Measurements from ENCODE around the gene STRIP2. TPM values are rescaled to one million over a fixed set of nuclear protein-coding genes. Genes with fewer than 3 reads are reported as not detected.
A peak's percentile ranks its signal among the peaks of the same experiment; 100 is the strongest.
"Not testable (repeated sequence)": the region's sequence is repeated elsewhere in the genome, so short reads cannot be mapped to it uniquely, and the experiment has no call there.

Gene STRIP2
- total and polyA plus RNA-seq, 2 experiments from 2014 or later = 4.7 to 10.6 TPM

GRCh38 chr7:129523924-129524323, 89.7 kb downstream of the STRIP2 start:
- Mint-ChIP-seq H3K27ac (no peak overlapping the region), H3K4me3 (no peak overlapping the region), H3K27me3 (ENCODE audit: insufficient read depth, low read depth, poor library complexity) (peaks cover 16% of the 10 kb centered on the region), H3K9me3 (no peaks in the 10 kb centered on the region; the same call in 2 of the 3 replicates), H3K4me1 (peaks cover 26% of the 10 kb centered on the region), H3K36me3 (ENCODE audit: low read depth) (no peaks in the 10 kb centered on the region)
- H2AFZ ChIP-seq = no peak overlapping the region
- H3K4me1 ChIP-seq (ENCODE audit: insufficient read depth) = peaks cover 8% of the 10 kb centered on the region
- no peak overlapping the region for H3K4me2 ChIP-seq
- 0 out of 2 replicates have a peak, but pooled peaks cover 3% of the 10 kb centered on the region for H3F3A ChIP-seq (replicated peaks; ENCODE audit: low read depth)
- DNase-seq (ENCODE audit: low spot score) = no peak
- no peaks in the 10 kb centered on the region for H3K27me3 ChIP-seq (ENCODE audit: insufficient read depth)
- H3K9me2 ChIP-seq (ENCODE audit: insufficient read depth) = no peaks in the 10 kb centered on the region; the same call in 1 of the 2 replicates
- no peaks in the 10 kb centered on the region for H3K79me2 ChIP-seq (replicated peaks; ENCODE audit: insufficient read depth)
- H3K27ac ChIP-seq (ENCODE audit: low read depth) = no peak overlapping the region
- H3K36me3 ChIP-seq (ENCODE audit: insufficient read depth) = no peaks in the 10 kb centered on the region
- TF ChIP-seq ZNF114 (CRISPR knock-in tag; IDR thresholded peaks at IDR 0.05) (no peak), EZH2 (IDR thresholded peaks at IDR 0.05; ENCODE audit: low read depth, unreplicated experiment) (no peak)
- no peak overlapping the region for H3K4me3 ChIP-seq
- H4K20me1 ChIP-seq (replicated peaks; ENCODE audit: insufficient read depth) = no peaks in the 10 kb centered on the region
- ATAC-seq = no peak

GRCh38 chr7:129524405-129524804, 90.2 kb downstream of the STRIP2 start:
- H3K27ac Mint-ChIP-seq; H3K79me2 ChIP-seq (replicated peaks; ENCODE audit: insufficient read depth); H3K4me2 ChIP-seq; H3K9me2 ChIP-seq (ENCODE audit: insufficient read depth); H3K36me3 Mint-ChIP-seq (ENCODE audit: low read depth); H3K27me3 ChIP-seq (ENCODE audit: insufficient read depth); H3K4me1 ChIP-seq (ENCODE audit: insufficient read depth); H3F3A ChIP-seq (replicated peaks; ENCODE audit: low read depth); H3K9me3 Mint-ChIP-seq; H3K4me3 ChIP-seq; DNase-seq (ENCODE audit: low spot score); H3K4me3 Mint-ChIP-seq; H3K27ac ChIP-seq (ENCODE audit: low read depth); H2AFZ ChIP-seq; ATAC-seq; H3K36me3 ChIP-seq (ENCODE audit: insufficient read depth); H4K20me1 ChIP-seq (replicated peaks; ENCODE audit: insufficient read depth): not testable (repeated sequence)
- Mint-ChIP-seq H3K4me1 (peaks cover 24% of the 10 kb centered on the region), H3K27me3 (ENCODE audit: insufficient read depth, low read depth, poor library complexity) (peaks cover 16% of the 10 kb centered on the region)

GRCh38 chr7:129525225-129525862, 91.1 kb downstream of the STRIP2 start:
- Histone ChIP-seq H3K4me2 (no peak overlapping the region), H3K9me2 (ENCODE audit: insufficient read depth) (no peaks in the 10 kb centered on the region; the same call in 1 of the 2 replicates), H3K27ac (ENCODE audit: low read depth) (no peak overlapping the region), H3K36me3 (ENCODE audit: insufficient read depth) (no peaks in the 10 kb centered on the region), H3K79me2 (replicated peaks; ENCODE audit: insufficient read depth) (no peaks in the 10 kb centered on the region), H3F3A (replicated peaks; ENCODE audit: low read depth) (0 out of 2 replicates have a peak, but pooled peaks cover 3% of the 10 kb centered on the region), H4K20me1 (replicated peaks; ENCODE audit: insufficient read depth) (no peaks in the 10 kb centered on the region), H3K27me3 (ENCODE audit: insufficient read depth) (no peaks in the 10 kb centered on the region), H2AFZ (peak overlapping the region; percentile 81), H3K4me1 (ENCODE audit: insufficient read depth) (peaks cover 4% of the 10 kb centered on the region; the same call in 1 of the 2 replicates), H3K4me3 (no peak overlapping the region)
- DNase-seq (ENCODE audit: low spot score) = no peak
- Mint-ChIP-seq H3K4me3 (no peak overlapping the region; the same call in 2 of the 3 replicates), H3K27me3 (ENCODE audit: insufficient read depth, low read depth, poor library complexity) (peaks cover 16% of the 10 kb centered on the region), H3K4me1 (peaks cover 18% of the 10 kb centered on the region), H3K36me3 (ENCODE audit: low read depth) (no peaks in the 10 kb centered on the region), H3K27ac (no peak overlapping the region), H3K9me3 (no peaks in the 10 kb centered on the region; the same call in 2 of the 3 replicates)
- ATAC-seq = no peak
- TF ChIP-seq REST (IDR thresholded peaks at IDR 0.05; ENCODE audit: unreplicated experiment) = no peak
- TF ChIP-seq ETS1 (IDR thresholded peaks at IDR 0.05) = no peak
